ENCODE results near the gene ITGA2B. TPM values are rescaled to one million over a fixed set of nuclear protein-coding genes. Genes with fewer than 3 reads are reported as not detected.

ITGA2B gene
- total RNA-seq, 120 experiments from 2014 or later: 3.3 to 25.4 (median 9.6) TPM

Other genes with a start within 250 kb of the ITGA2B start
- 1 to 10 TPM in 35 of 120 experiments, under 1 TPM in 74, not detected in 11; 0.19 to 2.8 (median 0.78) TPM for gene HROB, start 247.7 kb downstream of the ITGA2B start, total RNA-seq
- 1 to 10 TPM in 26 of 120 experiments, under 1 TPM in 78, not detected in 16; 0.23 to 3.2 (median 0.64) TPM for gene ASB16, start 218.9 kb downstream of the ITGA2B start, total RNA-seq
- gene TMUB2, start 202.7 kb downstream of the ITGA2B start, total RNA-seq: 10 to 100 TPM; 25.4 to 51.8 (median 37.8) TPM
- 100 to 1,000 TPM in 119 of 120 experiments, 10 to 100 TPM in 1; 95.4 to 294 (median 207) TPM for gene ATXN7L3, start 189.8 kb downstream of the ITGA2B start, total RNA-seq
- 10 to 100 TPM; 56.2 to 94.1 (median 72.5) TPM for gene UBTF, start 170.0 kb downstream of the ITGA2B start, total RNA-seq
- gene SLC4A1, start 121.5 kb downstream of the ITGA2B start, total RNA-seq: 1 to 10 TPM in 33 of 120 experiments, under 1 TPM in 62, not detected in 25; 0.08 to 6.2 (median 0.68) TPM
- 100 to 1,000 TPM; 123 to 489 (median 370) TPM for gene RUNDC3A, start 81.0 kb downstream of the ITGA2B start, total RNA-seq
- 100 to 1,000 TPM in 1 of 120 experiments, 10 to 100 TPM in 119; 42.3 to 102 (median 61.2) TPM for gene SLC25A39, start 64.8 kb downstream of the ITGA2B start, total RNA-seq
- 100 to 1,000 TPM in 7 of 120 experiments, 10 to 100 TPM in 113; 42.3 to 110 (median 70.1) TPM for gene GRN, start 44.3 kb downstream of the ITGA2B start, total RNA-seq
- gene FAM171A2, start 25.8 kb downstream of the ITGA2B start, total RNA-seq: 10 to 100 TPM; 17.3 to 81.0 (median 52.3) TPM
- 100 to 1,000 TPM in 11 of 120 experiments, 10 to 100 TPM in 109; 53.8 to 111 (median 82.5) TPM for gene GPATCH8, start 113.8 kb upstream of the ITGA2B start, total RNA-seq
- gene FZD2, start 167.8 kb upstream of the ITGA2B start, total RNA-seq: 1 to 10 TPM in 82 of 120 experiments, under 1 TPM in 38; 0.48 to 4.2 (median 1.3) TPM

Data from dorsolateral prefrontal cortex (tissue), 118 donors.